Epithelial cell of prostate (primary cell): ENCODE measurements around the gene CELA2A.
"Not testable (repeated sequence)": the region's sequence is repeated elsewhere in the genome, so short reads cannot be mapped to it uniquely, and the experiment has no call there.

Experiments
- DNase-seq: peaks from one replicate; pipeline ENCODE4 v3.0.0-alpha.2; 2011; ENCODE audit warnings: low read depth, low spot score
- H3K27ac ChIP-seq: fragments of 450-650 bp; 2 replicates; pipeline ENCODE4 v1.5.1; 2017; ENCODE audit warnings: mild to moderate bottlenecking

Gene CELA2A

GRCh38 chr1:15463926-15464322 lies 7.4 kb downstream of the CELA2A start:
- H3K27ac ChIP-seq, DNase-seq: not testable (repeated sequence)

GRCh38 chr1:15465674-15466073 lies 9.1 kb downstream of the CELA2A start:
- no peak overlapping the region for H3K27ac ChIP-seq
- no peak for DNase-seq

GRCh38 chr1:15466955-15467625 lies 10.6 kb downstream of the CELA2A start:
- not testable (repeated sequence) for DNase-seq

GRCh38 chr1:15468145-15468544 lies 11.6 kb downstream of the CELA2A start:
- DNase-seq: no peak
- no peak overlapping the region for H3K27ac ChIP-seq

More at GRCh38 chr1:15466955-15467625, 10.6 kb downstream of the CELA2A start:
- not testable (repeated sequence) for H3K27ac ChIP-seq

GRCh38 chr1:15469361-15469760 lies 12.8 kb downstream of the CELA2A start:
- no peak overlapping the region for H3K27ac ChIP-seq
- no peak for DNase-seq

GRCh38 chr1:15469821-15470448 lies 13.4 kb downstream of the CELA2A start:
- not testable (repeated sequence) for H3K27ac ChIP-seq, DNase-seq

- not testable (repeated sequence) for DNase-seq, H3K27ac ChIP-seq
Observed at GRCh38 chr1:15471067-15471466, 14.5 kb downstream of the CELA2A start.

GRCh38 chr1:15471723-15472122 lies 15.2 kb downstream of the CELA2A start:
- not testable (repeated sequence) for DNase-seq, H3K27ac ChIP-seq

- no peak overlapping the region for H3K27ac ChIP-seq
- DNase-seq: no peak
Observed at GRCh38 chr1:15472587-15472986, 16.1 kb downstream of the CELA2A start.

GRCh38 chr1:15475752-15476314 lies 19.3 kb downstream of the CELA2A start, which contains the start of gene CELA2B:
TSS of gene CELA2B (plus strand) at chr1:15476104. CDS start at chr1:15476126, 22 bp downstream.
- DNase-seq: no peak
- no peak within 1 kb of the TSS for H3K27ac ChIP-seq

GRCh38 chr1:15476927-15477326 lies 20.4 kb downstream of the CELA2A start:
- H3K27ac ChIP-seq: no peak overlapping the region
- DNase-seq: no peak

- DNase-seq: no peak
- no peak overlapping the region for H3K27ac ChIP-seq
Observed at GRCh38 chr1:15477646-15478212, 21.2 kb downstream of the CELA2A start.

- no peak for DNase-seq
- no peak overlapping the region for H3K27ac ChIP-seq
Observed at GRCh38 chr1:15479654-15480347, 23.3 kb downstream of the CELA2A start.

- H3K27ac ChIP-seq, DNase-seq: not testable (repeated sequence)
Observed at GRCh38 chr1:15482455-15482854, 25.9 kb downstream of the CELA2A start.

GRCh38 chr1:15482983-15483543 lies 26.5 kb downstream of the CELA2A start:
- H3K27ac ChIP-seq, DNase-seq: not testable (repeated sequence)

GRCh38 chr1:15483971-15484370 lies 27.4 kb downstream of the CELA2A start:
- DNase-seq: no peak
- no peak overlapping the region for H3K27ac ChIP-seq

- DNase-seq, H3K27ac ChIP-seq: not testable (repeated sequence)
Observed at GRCh38 chr1:15484443-15484842, 27.9 kb downstream of the CELA2A start.

GRCh38 chr1:15485636-15486035 lies 29.1 kb downstream of the CELA2A start:
- no peak overlapping the region for H3K27ac ChIP-seq
- no peak for DNase-seq

- H3K27ac ChIP-seq: not testable (repeated sequence)
Observed at GRCh38 chr1:15486844-15487610, 30.5 kb downstream of the CELA2A start.

More at GRCh38 chr1:15486844-15487610, 30.5 kb downstream of the CELA2A start:
- not testable (repeated sequence) for DNase-seq
